ENCODE measurements around the gene HOXD12.
A peak's percentile ranks its signal among the peaks of the same experiment; 100 is the strongest.

HOXD12 gene

GRCh38 chr2:176110415-176111308, 11.1 kb downstream of the HOXD12 start:
- no peaks in the 10 kb centered on the region for H3K36me3 ChIP-seq (ENCODE audit: insufficient read depth)
- no peaks in the 10 kb centered on the region for H3K27me3 ChIP-seq (ENCODE audit: insufficient read depth, low read depth)
- H3K79me2 ChIP-seq (ENCODE audit: insufficient read depth, low read depth): no peaks in the 10 kb centered on the region
- H3K4me3 ChIP-seq (IDR thresholded peaks at IDR 0.05; ENCODE audit: insufficient read depth, low read depth, low read length): no peak overlapping the region
- no peak overlapping the region for H3K4me2 ChIP-seq
- no peaks in the 10 kb centered on the region for H4K20me1 ChIP-seq (ENCODE audit: insufficient read depth)
- no peak overlapping the region for H2AFZ ChIP-seq (ENCODE audit: low read depth)
- no peak overlapping the region for H3K27ac ChIP-seq
- no peak for TF ChIP-seq CTCF (conservative IDR thresholded peaks at IDR 0.05; ENCODE audit: low read depth, low read length)
- H3K4me1 ChIP-seq (ENCODE audit: low read depth, poor library complexity, severe bottlenecking): no peaks in the 10 kb centered on the region
- no peak overlapping the region for H3K9ac ChIP-seq

GRCh38 chr2:176111309-176111663, 11.7 kb downstream of the HOXD12 start:
- Histone ChIP-seq H3K4me3 (IDR thresholded peaks at IDR 0.05; ENCODE audit: insufficient read depth, low read depth, low read length) (no peak overlapping the region), H3K79me2 (ENCODE audit: insufficient read depth, low read depth) (no peaks in the 10 kb centered on the region), H3K4me1 (ENCODE audit: low read depth, poor library complexity, severe bottlenecking) (no peaks in the 10 kb centered on the region), H3K27me3 (ENCODE audit: insufficient read depth, low read depth) (no peaks in the 10 kb centered on the region), H2AFZ (ENCODE audit: low read depth) (no peak overlapping the region), H3K27ac (no peak overlapping the region), H4K20me1 (ENCODE audit: insufficient read depth) (no peaks in the 10 kb centered on the region), H3K4me2 (no peak overlapping the region), H3K9ac (no peak overlapping the region), H3K36me3 (ENCODE audit: insufficient read depth) (no peaks in the 10 kb centered on the region)
- TF ChIP-seq CTCF (conservative IDR thresholded peaks at IDR 0.05; ENCODE audit: low read depth, low read length): peak; percentile 68

GRCh38 chr2:176111846-176112374, 12.3 kb downstream of the HOXD12 start:
- no peaks in the 10 kb centered on the region for H3K4me1 ChIP-seq (ENCODE audit: low read depth, poor library complexity, severe bottlenecking)
- H2AFZ ChIP-seq (ENCODE audit: low read depth): no peak overlapping the region
- no peak for TF ChIP-seq CTCF (conservative IDR thresholded peaks at IDR 0.05; ENCODE audit: low read depth, low read length)
- no peak overlapping the region for H3K4me2 ChIP-seq
- H3K27me3 ChIP-seq (ENCODE audit: insufficient read depth, low read depth): no peaks in the 10 kb centered on the region
- H3K9ac ChIP-seq: no peak overlapping the region
- no peak overlapping the region for H3K27ac ChIP-seq
- no peaks in the 10 kb centered on the region for H3K36me3 ChIP-seq (ENCODE audit: insufficient read depth)
- H3K4me3 ChIP-seq (IDR thresholded peaks at IDR 0.05; ENCODE audit: insufficient read depth, low read depth, low read length): no peak overlapping the region
- no peaks in the 10 kb centered on the region for H4K20me1 ChIP-seq (ENCODE audit: insufficient read depth)
- H3K79me2 ChIP-seq (ENCODE audit: insufficient read depth, low read depth): no peaks in the 10 kb centered on the region

GRCh38 chr2:176112375-176113302, 13.0 kb downstream of the HOXD12 start:
- no peaks in the 10 kb centered on the region for H3K27me3 ChIP-seq (ENCODE audit: insufficient read depth, low read depth)
- no peak overlapping the region for H3K27ac ChIP-seq
- no peaks in the 10 kb centered on the region for H3K36me3 ChIP-seq (ENCODE audit: insufficient read depth)

More at GRCh38 chr2:176112375-176113302, 13.0 kb downstream of the HOXD12 start:
- no peak overlapping the region for H3K4me3 ChIP-seq (IDR thresholded peaks at IDR 0.05; ENCODE audit: insufficient read depth, low read depth, low read length)
- no peaks in the 10 kb centered on the region for H3K79me2 ChIP-seq (ENCODE audit: insufficient read depth, low read depth)
- H3K4me2 ChIP-seq: no peak overlapping the region
- no peaks in the 10 kb centered on the region for H4K20me1 ChIP-seq (ENCODE audit: insufficient read depth)
- H2AFZ ChIP-seq (ENCODE audit: low read depth): no peak overlapping the region
- TF ChIP-seq CTCF (conservative IDR thresholded peaks at IDR 0.05; ENCODE audit: low read depth, low read length): no peak
- no peaks in the 10 kb centered on the region for H3K4me1 ChIP-seq (ENCODE audit: low read depth, poor library complexity, severe bottlenecking)
- no peak overlapping the region for H3K9ac ChIP-seq
